ENCODE measurements around the gene HTRA1.

DNA sequence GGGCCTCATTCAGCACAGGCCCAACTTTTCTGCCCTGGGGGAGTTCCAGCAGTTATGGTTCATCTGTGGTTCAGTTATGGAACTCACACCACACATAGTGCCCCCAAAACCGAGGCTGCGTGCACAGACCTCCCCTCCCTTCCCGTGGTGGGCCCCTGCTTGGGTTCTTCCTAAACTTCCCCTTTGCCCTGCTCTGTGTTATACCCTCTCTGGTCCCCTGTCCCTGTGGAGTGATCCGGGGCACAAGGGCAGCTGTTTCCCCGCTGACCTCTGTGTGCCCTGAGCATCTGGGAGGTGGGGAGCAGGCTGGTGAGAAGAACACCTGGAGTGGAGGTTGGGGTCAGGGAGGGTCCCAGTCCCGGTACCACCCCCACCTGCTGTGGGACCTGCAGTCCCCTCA lies 39.4 kb downstream of the HTRA1 start:
- TF ChIP-seq KLF10 (CRISPR knock-in tag; IDR thresholded peaks at IDR 0.05) = no peak
- TF ChIP-seq KLF16 (IDR thresholded peaks at IDR 0.05) = no peak
- TF ChIP-seq, protein P1, sequence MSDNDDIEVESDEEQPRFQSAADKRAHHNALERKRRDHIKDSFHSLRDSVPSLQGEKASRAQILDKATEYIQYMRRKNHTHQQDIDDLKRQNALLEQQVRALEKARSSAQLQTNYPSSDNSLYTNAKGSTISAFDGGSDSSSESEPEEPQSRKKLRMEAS (CRISPR knock-in tag; IDR thresholded peaks at IDR 0.05) = no peak
- no peak for TF ChIP-seq ETV6 (IDR thresholded peaks at IDR 0.05; ENCODE audit: borderline replicate concordance in 1 of 2, low read depth in 2 of 2, low read length in 1 of 2)
- TF ChIP-seq ETV6 (CRISPR knock-in tag; IDR thresholded peaks at IDR 0.05; ENCODE audit: borderline replicate concordance) = no peak

Data from K562 (cell line).